Tibial artery (tissue), 4 donors: ENCODE results near the gene SULT6B1.
A peak's percentile ranks its signal among the peaks of the same experiment; 100 is the strongest.

ENCODE experiments used
- DNase-seq, 2 donors: peaks; one replicate each; pipeline ENCODE4 v3.0.0-alpha.2; 2019
- H3K27ac ChIP-seq, 2 donors: fragments of 200-600 bp; sonication (generic) in 1 of 2; 1 replicate in 1 of 2; 2 replicates in 1 of 2; pipeline ENCODE4 v1.5.1; 2018 to 2019; ENCODE audit warnings: mild to moderate bottlenecking in 1 of 2
- H3K27me3 ChIP-seq, 2 donors: fragments of 200-600 bp; sonication (generic) in 1 of 2; one replicate each; pipeline versions ENCODE4 v1.5.1 to v1.6.0; 2016 to 2019
- H3K36me3 ChIP-seq, 3 donors: fragments of 200-600 bp; sonication (generic) in 2 of 3; one replicate each; pipeline ENCODE4 v1.5.1; 2016 to 2019; ENCODE audit warnings: mild to moderate bottlenecking in 2 of 3
- H3K4me1 ChIP-seq, 4 donors: fragments of 200-600 bp; sonication (generic) in 2 of 4; 1 replicate in 3 of 4; 2 replicates in 1 of 4; pipeline ENCODE4 v1.5.1; 2016 to 2019
- H3K4me3 ChIP-seq, 2 donors: fragments of 200-600 bp; sonication (generic) in 1 of 2; 1 replicate in 1 of 2; 2 replicates in 1 of 2; pipeline ENCODE4 v1.5.1; 2018 to 2019; ENCODE audit warnings: mild to moderate bottlenecking in 2 of 2
- H3K9me3 ChIP-seq, 3 donors: fragments of 200-600 bp; sonication (generic) in 1 of 3; one replicate each; pipeline ENCODE4 v1.5.1; 2016 to 2019
- CTCF ChIP-seq, 2 experiments: fragments of 200-600 bp in 1 of 2; fragments of 450-650 bp in 1 of 2; IDR thresholded peaks; one replicate each; pipeline ENCODE4 v1.5.1; 2017 to 2019; ENCODE audit warnings: antibody characterized with exemption in 2 of 2, mild to moderate bottlenecking in 1 of 2, moderate library complexity in 1 of 2
- intact Hi-C: fragments of 100-400 bp; cut with DNase I; formaldehyde crosslinking; loops from one replicate; pipeline ENCODE4 v1.15.0; 2023; ENCODE audit warnings: low total_unique reads

Gene SULT6B1

GRCh38 chr2:37167636-37168180 lies 20.8 kb downstream of the SULT6B1 start:
- H3K27me3 ChIP-seq = no peaks in the 10 kb centered on the region
- H3K36me3 ChIP-seq = no peaks in the 10 kb centered on the region
- intact Hi-C loops = no loop called here
- H3K4me3 ChIP-seq = no peak overlapping the region
- no peaks in the 10 kb centered on the region for H3K4me1 ChIP-seq
- no peak overlapping the region for H3K27ac ChIP-seq
- no peak for DNase-seq
- TF ChIP-seq CTCF (IDR thresholded peaks at IDR 0.05) = no peak
- peaks cover 0 to 19% (median 0%) of the 10 kb centered on the region in 3 donors for H3K9me3 ChIP-seq

- Histone ChIP-seq H3K36me3 (no peaks in the 10 kb centered on the region), H3K4me1 (no peaks in the 10 kb centered on the region), H3K27me3 (no peaks in the 10 kb centered on the region), H3K9me3 (peaks cover 0 to 19% (median 0%) of the 10 kb centered on the region in 3 donors), H3K27ac (no peak overlapping the region), H3K4me3 (no peak overlapping the region)
- DNase-seq = no peak
- TF ChIP-seq CTCF (IDR thresholded peaks at IDR 0.05) = no peak
- intact Hi-C loops = no loop called here
Measured at GRCh38 chr2:37164757-37165156, 23.7 kb downstream of the SULT6B1 start.

GRCh38 chr2:37156857-37157714 lies 31.4 kb downstream of the SULT6B1 start, which contains the start of gene EIF2AK2:
Gene EIF2AK2, minus strand, starts transcription at chr2:37156980. Its CDS starts 9,174 bp downstream, at chr2:37147806.
- H3K4me1 ChIP-seq = peaks cover 0 to 26% (median 19%) of the 10 kb centered on the region in 4 donors
- DNase-seq = peak; percentile 86 to 92
- intact Hi-C loops = no loop called here
- peak within 1 kb of the TSS; percentile 85 to 91 for H3K27ac ChIP-seq
- H3K9me3 ChIP-seq = no peaks in the 10 kb centered on the region
- no peaks in the 10 kb centered on the region for H3K27me3 ChIP-seq
- no peaks in the 10 kb centered on the region for H3K36me3 ChIP-seq
- no peak for TF ChIP-seq CTCF (IDR thresholded peaks at IDR 0.05)
- peak within 1 kb of the TSS; percentile 89 to 96 for H3K4me3 ChIP-seq

GRCh38 chr2:37156071-37156856 lies 32.2 kb downstream of the SULT6B1 start:
- Histone ChIP-seq H3K4me1 (peaks cover 0 to 26% (median 19%) of the 10 kb centered on the region in 4 donors), H3K9me3 (no peaks in the 10 kb centered on the region), H3K4me3 (peak overlapping the region; percentile 89 to 96), H3K36me3 (no peaks in the 10 kb centered on the region), H3K27ac (peak overlapping the region; percentile 85 to 91), H3K27me3 (no peaks in the 10 kb centered on the region)
- intact Hi-C loops = no loop called here
- peak; percentile 60 to 73 for DNase-seq
- no peak for TF ChIP-seq CTCF (IDR thresholded peaks at IDR 0.05)

GRCh38 chr2:37154785-37155184 lies 33.7 kb downstream of the SULT6B1 start:
- Histone ChIP-seq H3K4me1 (peaks cover 0 to 30% (median 19%) of the 10 kb centered on the region in 4 donors), H3K9me3 (no peaks in the 10 kb centered on the region), H3K4me3 (no peak overlapping the region), H3K27ac (no peak overlapping the region), H3K36me3 (no peaks in the 10 kb centered on the region), H3K27me3 (no peaks in the 10 kb centered on the region)
- intact Hi-C loops = no loop called here
- no peak for DNase-seq
- no peak for TF ChIP-seq CTCF (IDR thresholded peaks at IDR 0.05)
